ENCODE data around the gene SP140L.
"Not testable (repeated sequence)": the region's sequence is repeated elsewhere in the genome, so short reads cannot be mapped to it uniquely, and the experiment has no call there.

SP140L gene

DNA sequence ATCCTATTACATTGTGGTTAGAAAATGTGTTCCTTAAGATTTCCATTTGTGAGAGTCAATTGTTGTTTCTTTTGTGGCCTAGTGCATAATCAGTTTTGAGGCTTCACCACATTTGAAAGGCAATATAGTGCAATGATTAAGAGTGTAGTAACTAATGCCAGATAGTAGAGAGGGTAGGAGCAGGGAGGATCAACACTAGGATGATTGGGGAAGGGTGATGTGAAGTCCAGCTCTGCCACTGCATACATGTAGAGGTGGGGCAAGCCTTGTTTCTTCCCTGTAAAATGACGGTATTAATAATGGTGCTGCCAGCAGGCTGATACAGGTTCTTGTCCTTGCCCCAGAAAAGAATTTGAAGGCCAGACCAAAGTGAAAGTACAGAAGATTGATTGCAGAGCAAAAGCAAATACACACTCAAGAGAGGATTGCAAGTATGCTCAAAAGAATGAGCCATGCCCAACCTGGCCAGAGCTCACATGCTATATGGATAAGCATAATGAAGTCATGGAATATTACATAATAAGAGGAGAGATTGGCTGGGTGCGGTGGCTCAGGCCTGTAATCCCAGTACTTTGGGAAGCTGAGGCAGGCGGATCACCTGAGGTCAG lies 97.0 kb downstream of the SP140L start:
- DNase-seq, result no peak

DNA sequence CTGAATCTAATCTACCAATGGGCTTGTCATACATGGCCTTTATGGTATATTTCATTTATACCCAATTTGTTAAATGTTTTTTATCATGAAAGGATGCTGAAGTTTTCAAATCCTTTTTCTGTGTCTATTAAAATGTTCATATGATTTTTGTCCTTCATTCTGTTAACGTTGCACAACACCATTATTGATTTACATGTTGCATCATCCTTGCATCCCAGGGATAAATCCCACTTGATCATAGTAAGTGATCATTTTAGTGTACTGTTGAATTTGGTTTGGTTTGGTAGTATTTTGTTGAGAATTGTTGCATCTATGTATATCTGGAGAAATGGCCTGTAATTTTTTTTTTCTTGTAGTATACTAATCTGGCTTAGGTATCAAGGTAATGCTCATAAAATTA lies 98.4 kb downstream of the SP140L start:
- DNase-seq, result no peak

DNA sequence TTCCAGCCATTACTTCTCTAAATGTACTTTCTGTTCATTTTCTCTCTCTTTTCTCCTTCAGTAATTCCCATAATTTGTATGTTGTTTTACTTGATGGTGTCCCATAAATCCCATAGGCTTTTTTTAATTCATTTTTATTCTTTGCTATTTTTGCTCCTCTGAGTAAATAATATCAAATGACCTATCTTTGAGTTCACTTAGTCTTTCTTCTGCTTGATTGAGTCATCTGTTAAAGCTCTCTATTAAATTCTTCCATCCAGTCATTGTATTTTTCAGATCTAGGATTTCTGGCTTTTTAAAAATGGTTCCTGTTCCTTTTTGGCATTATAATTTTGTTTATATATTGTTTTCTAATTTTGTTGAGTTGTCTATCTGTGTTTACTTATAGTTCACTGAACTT lies 102.5 kb downstream of the SP140L start:
- DNase-seq, result no peak

DNA sequence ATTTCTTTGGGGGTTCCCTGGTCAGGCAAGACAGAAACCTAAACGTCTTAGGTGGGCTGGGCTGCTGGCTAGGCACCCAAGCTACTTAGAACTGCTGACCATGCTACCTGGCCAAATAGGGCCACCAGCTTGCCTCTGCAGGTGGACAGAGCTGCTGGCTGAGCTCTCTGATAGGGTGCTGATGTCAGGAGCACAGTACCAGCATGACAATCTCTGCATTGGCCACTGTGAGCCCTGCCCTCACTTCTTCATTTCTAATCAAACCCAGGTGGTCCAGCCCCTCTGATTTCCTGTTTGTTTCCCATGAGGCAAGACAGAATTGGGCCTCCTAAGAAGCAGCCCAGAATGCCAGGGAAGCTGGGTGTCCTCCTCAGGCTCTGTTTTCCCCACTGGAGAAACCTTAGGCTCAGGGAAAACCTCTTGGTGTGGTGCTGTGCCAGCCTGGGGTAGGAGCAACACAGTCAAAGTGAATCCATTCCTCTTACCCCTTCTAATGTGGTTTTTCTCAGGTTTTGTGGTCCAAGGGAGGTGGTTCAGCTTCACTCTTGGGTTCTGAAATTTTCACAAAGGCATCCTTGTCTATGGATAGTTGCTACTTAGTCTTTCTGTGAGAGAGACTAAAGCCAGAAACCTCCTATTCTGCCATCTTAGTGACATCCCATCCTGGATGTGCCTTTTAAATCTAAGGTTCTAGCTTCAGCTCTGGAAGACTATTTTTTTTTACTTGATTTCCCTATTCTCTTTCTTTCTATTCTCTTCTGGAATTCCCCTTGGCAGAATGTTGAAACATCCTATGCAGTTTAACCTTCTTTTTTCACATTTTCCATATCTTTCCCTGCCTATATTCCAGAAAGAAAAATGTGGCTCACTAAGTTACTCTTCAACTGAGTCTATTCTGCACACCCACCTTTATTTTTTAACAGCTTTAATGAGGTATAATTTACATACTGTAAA lies 104.2 kb downstream of the SP140L start:
- DNase-seq, result no peak

GRCh38 chr2:230434677-230435324 lies 107.8 kb downstream of the SP140L start:
- DNase-seq, result no peak

DNA sequence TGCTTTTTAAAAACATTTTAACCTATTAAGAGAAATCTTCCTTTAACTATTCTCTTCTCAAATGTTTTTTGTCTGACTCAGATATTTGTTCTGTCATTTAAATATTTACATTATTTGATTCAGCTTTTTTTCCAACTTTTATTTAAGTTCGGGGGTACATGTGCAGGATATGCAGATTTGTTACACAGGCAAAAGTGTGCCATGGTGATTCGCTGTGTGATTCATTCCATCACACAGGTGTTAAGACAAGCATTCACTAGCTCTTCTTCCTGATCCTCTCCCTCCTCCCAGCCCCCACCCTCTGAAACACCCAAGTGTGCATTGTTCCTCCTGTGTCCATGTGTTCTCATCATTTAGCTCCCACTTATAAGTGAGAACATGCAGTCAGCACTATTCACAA lies 108.4 kb downstream of the SP140L start:
- DNase-seq, result no peak

- not testable (repeated sequence) for DNase-seq
These were observed 112.1 kb downstream of the SP140L start for GRCh38 chr2:230439121-230439520.

GRCh38 chr2:230439590-230439989 lies 112.6 kb downstream of the SP140L start:
- no peak for DNase-seq

DNA sequence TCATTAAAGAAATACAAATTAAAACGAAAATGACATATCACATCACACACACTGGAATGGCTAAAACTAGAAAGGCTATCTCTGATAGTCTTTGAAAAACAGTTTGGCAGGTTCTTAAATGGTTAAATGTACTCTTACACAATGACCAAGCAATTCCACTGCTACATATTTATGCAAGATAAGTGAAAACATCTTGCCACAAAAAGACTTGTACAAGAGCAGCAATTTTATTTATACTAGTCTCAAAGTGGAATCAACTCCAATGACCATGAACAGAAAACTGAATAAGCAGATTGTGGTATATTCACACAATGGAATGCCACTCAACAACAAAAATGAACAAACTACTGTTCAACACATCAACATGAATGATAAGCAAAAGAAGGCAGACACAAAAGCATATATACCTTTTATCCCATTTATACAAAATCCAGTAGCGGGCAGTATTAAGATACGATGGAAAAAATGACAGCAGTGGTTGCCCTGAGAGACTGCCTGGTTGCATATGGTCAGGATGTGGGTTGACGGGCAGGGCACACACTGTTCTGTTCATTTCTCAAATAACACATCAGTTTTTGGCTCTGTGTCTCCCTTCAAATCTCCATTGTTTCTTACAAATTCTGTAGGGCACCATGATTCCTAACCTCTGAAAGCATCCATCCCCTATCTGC lies 114.4 kb downstream of the SP140L start:
- DNase-seq, result no peak

GRCh38 chr2:230443541-230443940 lies 116.5 kb downstream of the SP140L start:
- DNase-seq, result no peak

DNA sequence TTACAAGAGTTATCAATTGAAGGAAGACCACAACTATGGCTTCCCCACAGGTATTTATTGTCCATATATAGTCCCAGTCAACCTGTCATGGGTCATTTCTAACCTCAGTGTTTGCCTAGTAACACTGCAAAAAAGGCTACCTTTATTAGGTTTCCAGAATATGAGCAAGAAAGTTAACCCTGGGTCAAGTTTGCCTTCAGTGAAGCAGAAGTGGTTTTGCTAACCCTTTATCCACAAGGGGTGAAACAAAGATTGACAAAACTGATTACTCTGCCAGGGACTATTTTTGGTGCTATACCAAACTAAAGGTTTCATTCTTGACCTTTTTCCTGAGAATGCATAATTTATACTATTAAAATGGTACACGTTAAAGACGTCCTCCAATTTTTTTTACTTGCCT lies 117.8 kb downstream of the SP140L start:
- DNase-seq, result no peak

- no peak for DNase-seq
These were observed 120.0 kb downstream of the SP140L start for GRCh38 chr2:230447036-230447435.

GRCh38 chr2:230447455-230448451 lies 120.8 kb downstream of the SP140L start:
- no peak for DNase-seq

GRCh38 chr2:230449901-230450467 lies 123.0 kb downstream of the SP140L start:
- no peak for DNase-seq

DNA sequence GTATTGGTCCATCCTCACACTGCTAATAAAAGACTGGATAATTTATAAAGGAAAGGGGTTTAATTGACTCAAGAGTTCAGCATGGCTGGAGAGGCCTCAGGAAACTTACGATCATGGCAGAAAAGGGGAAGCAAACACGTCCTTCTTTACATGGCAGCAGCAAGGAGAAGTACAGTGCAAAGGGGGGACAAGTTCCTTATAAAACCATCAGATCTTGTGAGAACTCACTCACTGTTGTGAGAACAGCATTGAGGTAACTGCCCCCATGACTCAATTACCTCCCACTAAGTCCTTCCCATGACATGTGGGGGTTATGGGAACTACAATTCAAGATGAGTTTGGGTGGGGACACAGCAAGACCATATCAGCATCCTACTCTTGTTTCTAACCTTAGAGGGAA lies 126.0 kb downstream of the SP140L start:
- no peak for DNase-seq
